ENCODE measurements around the gene MAP3K3.
A peak's percentile ranks its signal among the peaks of the same experiment; 100 is the strongest.

The MAP3K3 gene

DNA sequence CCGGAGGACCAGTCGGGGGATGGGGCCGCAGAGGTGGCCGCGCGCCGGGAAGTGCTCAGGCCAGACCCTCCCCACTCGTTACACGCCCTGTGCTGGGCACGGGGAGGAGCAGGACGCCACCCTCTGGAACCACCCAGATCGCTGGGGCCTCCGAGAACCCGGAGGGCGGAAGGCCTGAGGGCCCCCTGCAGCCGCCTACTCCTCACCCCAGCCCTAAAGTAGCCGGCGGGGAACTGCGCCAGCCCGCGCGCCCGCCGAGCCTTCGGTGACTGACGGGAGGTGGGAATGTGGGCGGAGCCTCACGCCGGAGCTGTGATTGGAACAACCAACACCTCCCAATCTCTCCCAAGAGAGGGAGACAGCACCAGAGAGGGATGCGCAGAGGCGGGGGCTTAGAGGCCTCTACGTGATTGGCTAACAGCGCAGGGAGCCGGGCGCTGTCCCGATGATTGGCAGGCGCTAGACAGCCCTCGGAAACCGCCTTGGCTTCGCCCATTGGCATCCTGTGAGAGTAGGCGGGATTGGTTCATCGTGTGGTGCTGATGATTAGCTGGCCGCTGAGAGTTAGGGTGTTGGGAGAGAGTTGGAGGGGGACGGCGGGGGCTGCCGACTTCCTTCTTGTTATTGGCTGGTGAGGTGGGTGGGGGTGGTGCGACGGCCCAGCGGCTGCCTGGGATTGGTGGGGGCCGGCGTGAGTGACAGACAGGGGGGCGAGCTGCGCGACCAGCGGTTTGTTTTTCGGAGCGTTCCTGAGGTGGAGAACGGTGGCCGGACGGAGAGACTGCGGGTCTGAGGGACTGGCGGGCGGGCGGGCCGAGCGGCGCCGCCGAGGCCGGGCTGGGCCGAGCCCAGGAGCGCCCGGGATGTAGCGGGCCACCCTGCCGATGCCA is at the start of gene MAP3K3:
TSS of gene MAP3K3 (plus strand) at position 734 of the 890 bp plus-strand sequence. CDS start 343 bp downstream, outside the sequence.
- DNase-seq: peak; percentile 96 to 97

DNA sequence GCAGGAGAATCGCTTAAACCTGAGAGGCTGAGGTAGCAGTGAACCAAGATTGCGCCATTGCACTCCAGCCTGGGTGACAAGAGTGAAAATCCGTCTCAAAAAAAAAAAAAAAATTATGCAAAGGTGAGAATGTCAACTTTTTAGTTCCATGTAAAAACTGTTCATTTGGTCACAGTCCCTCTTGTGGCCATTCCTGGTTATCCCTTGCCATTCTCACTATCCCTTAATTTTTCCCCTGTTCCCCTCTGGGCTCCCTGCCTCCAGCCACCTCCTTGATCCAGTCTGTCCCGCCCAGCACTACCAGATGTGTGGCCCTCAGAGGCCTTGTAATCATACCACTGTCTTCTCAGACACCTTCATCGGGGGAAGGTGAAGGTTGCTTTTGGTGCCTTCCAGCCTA is 48.6 kb upstream of the MAP3K3 start:
- no peak for DNase-seq

DNA sequence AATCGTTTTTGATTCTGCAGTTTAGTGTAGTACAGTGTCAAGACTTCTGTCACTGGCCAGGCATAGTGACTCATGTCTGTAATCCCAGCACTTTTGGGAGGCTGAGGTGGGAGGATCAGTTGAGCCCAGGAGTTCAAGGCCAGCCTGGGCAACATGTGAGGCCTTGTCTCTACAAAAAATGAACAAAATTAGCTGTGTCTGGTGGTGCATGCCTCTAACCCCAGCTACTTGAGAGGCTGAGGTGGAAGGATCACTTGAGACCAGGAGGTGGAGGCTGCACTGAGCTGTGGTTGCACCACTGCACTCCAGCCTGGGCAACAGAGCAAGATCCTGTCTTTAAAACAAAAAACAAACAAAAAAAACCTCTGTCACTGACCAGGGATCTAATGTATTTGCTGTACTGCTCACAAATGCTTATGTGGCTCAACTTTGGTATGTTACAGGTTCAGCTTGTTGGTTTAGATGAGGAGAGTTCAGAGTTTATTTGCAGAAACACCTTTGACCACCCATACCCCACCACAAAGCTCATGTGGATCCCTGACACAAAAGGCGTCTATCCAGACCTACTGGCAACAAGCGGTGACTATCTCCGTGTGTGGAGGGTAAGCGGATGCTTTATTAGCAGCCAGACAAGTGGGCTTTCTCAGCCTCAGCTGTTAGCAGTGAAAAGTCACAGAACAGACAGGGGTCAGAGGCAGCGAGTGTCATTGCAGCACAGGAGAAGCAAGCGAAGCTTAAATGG is 44.0 kb upstream of the MAP3K3 start:
- DNase-seq: no peak

DNA sequence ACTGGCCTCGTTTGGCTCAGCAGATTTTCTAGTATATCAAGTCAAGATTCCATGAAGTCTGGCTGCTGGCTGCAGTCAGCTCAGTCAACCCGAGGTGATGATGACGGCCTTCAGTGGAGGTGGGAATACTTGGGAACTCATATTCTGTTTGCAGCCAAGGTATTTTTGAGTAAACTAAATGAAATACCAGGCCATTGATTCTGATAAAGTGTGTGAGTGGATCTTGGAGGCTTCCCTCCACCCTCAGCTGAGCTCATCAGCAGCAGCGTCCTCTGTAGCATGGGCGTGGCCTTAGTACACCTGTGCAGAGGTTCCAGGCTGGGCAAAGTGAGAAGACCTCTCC is 43.5 kb upstream of the MAP3K3 start:
- DNase-seq: no peak

DNA sequence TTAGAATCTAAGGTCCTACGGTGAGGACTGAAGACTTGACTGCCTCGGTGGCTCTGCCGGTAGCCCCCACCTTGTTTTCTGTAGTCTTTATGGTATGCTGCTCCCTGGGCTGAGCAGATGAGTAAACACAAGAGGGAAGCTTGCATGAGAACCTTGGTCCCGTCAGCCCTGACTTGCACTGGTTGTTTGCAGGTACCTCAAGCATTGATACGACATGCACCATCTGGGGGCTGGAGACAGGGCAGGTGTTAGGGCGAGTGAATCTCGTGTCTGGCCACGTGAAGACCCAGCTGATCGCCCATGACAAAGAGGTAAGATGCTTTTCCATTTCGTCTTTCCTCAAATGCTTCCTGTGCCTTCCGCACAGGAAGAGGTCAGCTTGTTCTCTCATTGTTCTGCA is 42.6 kb upstream of the MAP3K3 start:
- no peak for DNase-seq

DNA sequence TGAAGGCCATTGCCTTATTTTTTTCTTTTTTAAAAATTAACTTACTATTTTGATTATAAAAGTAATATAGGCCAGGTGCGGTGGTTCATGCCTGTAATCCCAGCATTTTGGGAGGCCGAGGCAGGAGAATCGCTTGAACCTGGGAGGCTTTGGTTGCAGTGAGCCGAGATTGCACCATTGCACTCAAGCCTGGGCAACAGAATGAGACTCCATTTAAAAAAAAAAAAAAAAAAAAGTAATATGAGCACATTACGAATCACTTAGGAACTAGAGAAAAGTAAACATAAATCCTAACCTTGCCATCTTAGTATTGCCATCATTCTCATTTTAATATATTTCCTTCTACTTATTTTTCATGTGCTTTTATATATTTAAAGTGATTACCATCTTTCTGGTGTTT is 34.4 kb upstream of the MAP3K3 start:
- no peak for DNase-seq

DNA sequence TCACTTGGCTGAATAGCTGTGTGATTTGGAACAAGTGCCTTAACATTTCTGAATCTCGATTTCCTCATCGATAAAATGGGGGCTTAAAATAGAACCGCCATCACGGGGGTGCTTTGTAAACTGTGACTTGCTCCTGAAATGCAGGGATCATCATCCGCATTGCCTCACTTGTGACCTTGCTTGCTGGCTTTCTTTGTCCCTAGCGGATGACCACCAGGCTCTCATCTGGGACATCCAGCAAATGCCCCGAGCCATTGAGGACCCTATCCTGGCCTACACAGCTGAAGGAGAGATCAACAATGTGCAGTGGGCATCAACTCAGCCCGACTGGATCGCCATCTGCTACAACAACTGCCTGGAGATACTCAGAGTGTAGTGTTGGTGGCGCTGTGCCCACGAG is 33.4 kb upstream of the MAP3K3 start:
- DNase-seq: no peak

DNA sequence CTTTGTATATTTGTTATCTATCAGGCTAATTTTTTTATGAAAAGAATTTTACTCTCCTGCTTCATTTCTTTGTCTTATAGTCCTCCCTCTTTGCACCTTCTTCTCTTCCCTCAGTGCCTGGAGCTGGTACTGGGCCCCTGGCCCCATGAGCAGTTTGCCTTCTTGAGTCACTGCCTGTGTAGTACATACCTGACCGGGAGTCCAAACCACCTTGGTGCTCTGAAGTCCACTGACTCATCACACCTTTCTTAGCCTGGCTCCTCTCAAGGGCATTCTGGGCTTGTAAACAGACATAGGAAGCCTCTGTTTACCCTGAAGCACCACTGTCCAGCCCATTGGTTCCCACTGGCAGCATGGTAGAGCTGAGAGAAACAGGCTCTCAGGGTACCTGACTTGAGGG is 32.6 kb upstream of the MAP3K3 start:
- DNase-seq: no peak

DNA sequence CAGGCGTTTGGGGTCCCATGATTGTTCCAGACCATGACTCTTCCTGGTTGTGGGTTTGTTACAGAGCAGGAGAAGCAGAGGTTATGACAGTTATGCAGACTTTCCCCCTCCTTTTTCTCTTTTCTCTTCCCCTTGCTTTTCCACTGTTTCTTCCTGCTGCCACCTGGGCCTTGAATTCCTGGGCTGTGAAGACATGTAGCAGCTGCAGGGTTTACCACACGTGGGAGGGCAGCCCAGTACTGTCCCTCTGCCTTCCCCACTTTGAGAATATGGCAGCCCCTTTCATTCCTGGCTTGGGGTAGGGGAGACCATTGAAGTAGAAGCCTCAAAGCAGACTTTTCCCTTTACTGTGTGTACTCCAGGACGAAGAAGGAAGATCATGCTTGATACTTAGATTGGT is 29.4 kb upstream of the MAP3K3 start:
- no peak for DNase-seq

DNA sequence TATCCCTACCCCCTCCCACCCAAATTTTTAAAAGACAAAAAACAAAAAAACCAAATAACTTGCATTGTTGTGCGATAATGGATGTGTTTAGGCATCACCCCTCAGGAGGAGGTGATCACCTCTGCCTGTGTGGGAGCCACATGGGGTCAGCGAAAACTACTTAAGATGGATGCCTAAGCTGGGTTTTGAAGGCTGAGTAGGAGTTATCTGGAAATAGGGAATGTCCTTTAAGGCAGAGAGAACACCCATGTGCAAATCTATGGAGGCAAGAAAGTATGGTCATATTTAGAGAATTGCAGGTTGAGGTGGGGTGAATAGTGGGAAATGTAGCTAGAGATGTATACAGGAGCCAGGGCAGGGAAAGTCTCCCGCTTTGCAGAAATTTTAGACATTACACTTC is 27.1 kb upstream of the MAP3K3 start:
- no peak for DNase-seq

DNA sequence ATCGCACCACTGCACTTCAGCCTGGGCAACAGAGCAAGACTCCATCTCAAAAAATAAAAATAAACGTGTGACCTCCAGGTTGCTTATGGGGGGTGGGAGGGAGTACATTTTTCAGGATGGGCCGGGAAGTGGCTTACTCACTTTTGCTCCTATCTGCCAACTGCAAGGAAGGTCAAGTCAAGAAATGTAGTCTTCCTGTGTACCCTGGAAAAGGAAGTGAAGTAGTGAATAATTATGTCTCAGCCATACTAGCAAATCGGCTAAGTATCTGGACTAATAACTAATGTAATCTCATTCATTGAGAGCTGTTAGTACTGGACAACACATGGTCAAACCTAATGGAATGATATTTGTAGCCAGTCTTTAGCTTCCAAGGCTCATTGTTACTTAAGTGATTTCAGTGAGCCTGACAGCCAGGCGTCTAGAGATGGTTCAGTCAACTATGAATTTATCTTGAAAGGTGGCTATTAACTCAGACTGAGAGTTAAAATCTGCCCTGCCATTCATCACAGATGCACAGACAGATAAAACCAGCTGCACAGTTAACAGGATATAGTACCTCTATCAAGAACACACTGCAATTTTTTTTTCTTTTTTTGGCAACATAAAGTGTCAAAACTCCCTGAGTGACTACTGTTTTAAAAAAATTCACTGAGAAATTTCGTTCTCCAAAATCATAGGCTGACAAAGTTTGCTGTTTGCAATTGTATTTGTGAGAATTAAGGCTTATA is 25.2 kb upstream of the MAP3K3 start:
- no peak for DNase-seq

DNA sequence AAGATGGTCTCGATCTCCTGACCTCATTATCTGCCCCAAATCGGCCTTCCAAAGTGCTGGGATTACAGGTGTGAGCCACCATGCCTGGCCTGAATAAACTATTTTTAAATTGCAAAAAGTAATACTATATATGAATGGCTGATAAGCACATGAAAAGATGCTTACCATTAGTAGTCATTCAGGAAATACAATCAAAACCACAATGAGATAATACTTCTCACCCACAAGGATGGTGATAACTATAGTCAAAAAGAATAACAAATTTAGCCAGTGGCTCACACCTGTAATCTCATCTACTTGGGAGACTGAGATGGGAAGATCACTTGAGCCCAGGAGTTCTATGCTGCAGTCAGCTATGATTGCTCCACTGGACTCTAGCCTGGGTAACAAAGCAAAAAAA is 23.9 kb upstream of the MAP3K3 start:
- no peak for DNase-seq

DNA sequence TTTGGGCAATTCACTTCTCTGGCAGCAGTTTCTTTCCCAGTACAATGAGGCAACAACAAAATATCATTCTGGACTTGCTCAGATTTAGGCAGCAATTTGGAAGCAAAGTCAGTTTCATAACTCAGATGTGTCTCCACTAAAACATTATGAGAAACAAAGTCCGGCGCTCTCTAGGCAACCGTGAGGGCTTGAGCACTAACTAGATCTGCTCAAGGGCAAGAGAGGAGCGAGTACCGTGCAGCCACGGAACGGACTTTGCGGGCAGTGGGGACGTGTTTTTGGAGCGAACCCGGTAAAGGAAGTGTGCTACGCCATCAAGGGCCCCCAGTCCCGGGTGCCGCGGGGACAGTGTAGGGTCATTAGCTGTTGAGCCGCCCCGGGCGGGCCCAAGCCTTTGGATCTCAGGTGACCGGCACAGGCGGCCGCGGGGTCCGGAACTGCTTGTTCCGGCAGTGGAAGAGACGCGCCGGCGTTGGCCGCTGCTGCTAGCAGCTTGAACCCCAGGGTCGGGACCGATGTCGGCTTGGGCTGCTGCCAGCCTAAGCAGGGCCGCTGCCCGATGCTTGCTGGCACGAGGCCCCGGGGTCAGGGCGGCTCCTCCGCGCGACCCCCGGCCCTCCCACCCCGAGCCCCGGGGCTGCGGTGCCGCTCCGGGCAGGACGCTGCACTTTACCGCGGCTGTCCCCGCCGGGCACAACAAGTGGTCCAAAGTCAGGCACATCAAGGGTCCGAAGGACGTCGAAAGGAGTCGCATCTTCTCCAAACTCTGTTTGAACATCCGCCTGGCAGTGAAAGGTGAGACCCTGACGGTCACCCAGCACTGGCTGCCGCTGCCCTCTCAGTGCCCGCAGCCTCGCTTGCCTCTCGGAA is 21.4 kb upstream of the MAP3K3 start, which contains the start of gene TACO1:
TSS of gene TACO1 (plus strand) at position 327 of the 870 bp plus-strand sequence. CDS start at position 516, 189 bp downstream.
- peak; percentile 73 to 76 for DNase-seq

DNA sequence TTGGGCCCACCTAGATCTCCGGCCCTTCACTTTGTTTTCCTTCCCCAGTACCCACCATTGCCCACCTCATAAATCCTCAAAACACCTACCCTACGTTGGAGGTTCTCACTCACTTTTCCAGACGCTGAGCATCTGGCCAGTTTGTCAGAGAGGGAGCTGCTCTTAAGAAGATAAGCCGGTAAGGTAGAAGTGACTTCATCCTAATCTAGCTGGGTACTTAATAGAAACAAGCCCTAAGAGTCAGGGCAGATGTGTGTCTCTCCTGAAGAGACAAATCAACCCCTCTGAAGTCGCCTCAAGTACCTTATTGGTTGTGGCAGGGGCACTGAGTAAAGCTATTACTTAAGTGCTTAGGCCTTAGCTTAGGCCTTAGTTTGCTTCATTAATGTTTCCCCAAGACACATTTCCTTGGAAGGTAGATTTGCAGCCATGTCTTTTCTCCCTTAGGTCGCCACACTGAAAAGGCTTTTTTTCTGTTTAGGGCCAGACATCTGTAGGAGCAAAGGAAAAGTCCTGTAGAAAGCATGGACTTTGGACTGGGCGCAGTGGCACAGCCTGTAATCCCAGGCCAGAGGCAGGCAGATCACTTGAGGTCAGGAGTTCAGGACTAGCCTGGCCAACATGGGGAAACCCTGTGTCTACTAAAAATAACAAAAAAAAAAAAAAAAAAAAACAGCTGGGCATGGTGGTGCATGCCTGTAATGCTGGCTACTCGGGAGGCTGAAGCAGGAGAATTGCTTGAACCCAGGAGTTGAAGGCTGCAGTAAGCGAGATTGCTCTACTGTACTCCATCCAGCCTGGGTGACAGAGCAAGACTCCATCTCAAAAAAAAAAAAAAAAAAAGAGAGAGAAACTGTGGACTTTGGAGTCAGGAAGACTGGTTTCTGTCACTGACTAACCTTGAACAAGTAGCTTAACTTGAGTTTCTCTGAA is 20.5 kb upstream of the MAP3K3 start:
- no peak for DNase-seq

DNA sequence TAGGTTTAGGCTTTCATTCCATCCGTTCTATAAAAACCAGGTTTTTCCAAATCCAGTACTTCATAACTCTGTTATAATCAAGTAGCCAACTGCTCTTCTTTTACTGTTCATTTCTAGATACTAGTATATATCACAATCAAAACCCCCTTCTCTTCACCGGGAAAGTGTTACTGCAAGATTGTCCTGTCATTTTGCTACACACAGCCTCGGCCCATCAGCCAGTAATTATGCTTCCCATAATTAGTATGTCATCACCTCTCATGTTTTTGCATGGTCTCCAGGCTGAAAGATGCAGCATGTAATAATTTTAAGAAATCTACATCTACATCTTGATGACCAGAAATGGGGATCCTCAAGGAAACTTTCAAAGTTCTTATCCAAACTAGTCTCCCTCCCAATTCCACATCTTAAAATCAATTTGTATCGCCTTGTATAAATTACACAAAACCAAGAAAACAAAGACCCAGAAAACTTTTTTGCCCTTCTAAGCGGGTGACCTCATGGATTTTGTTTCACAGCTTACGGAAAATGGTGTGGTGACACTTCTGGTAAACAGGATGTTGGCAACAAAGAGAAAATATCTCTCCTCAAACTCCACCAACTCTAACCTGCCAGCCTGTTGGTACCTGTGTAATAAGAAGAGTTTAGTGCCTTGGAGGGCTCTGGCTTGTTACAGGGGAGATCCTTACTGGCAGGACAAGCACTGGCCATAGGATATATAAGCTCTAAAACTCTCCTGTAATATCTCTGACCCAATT is 12.2 kb upstream of the MAP3K3 start:
- DNase-seq: peak; percentile 12 to 25

DNA sequence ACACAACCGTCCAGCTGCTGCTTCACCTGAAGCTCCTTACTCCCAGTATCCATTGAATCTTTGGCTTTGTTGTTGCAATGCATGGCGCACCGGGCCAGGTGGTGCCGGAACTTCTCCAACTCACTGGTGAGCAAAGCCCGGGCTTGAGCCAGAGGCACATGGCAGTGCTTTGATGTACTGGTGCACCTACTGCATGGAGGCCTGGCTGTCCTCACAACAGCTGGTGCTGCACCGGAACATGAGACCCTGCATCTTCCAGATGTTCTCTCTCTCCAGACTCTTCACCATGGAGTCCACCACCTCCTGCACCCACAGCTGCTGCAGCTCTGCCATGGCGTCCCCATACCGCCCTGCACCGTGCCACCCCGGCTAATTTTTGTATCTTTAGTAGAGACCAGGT is 11.4 kb upstream of the MAP3K3 start:
- no peak for DNase-seq

DNA sequence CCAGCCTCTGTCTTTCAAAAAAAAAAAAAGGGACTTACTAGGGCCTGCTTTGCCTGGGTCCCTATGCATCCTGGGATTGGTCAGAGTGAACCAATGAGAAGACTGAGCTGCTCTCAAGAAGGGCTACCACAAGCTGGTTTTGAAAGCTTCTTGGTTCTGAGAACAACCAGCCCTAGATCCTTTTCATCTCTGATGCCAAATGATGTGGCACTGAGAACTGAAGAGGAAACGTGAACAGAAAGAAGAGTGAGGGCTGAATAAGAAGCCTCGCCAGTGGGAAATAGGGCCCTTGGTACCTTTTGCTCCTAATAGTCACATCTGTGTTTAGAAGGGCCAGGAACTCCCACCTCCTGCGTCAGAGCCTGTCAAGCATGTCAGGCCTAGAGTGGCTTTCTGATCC is 10.9 kb upstream of the MAP3K3 start:
- no peak for DNase-seq

DNA sequence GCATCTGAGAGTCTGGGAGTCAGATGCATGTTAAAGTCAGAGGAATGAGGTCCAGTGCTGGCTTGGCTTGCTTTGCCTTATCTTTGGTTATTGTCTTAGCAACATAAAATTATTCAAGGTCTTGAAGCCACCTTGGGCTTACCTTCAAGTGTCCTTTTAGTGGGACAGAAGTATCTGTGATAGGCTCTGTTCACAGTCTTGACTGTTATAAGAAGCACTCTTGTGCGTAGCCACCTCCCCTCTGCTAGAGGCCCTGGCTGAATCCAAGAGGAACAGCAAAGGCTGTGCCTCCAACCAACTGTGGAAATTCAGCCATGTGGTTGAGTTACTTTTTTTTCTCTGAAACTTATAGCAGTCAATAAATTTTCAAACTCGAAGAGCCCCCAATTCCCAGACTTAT is 8.6 kb upstream of the MAP3K3 start:
- DNase-seq: no peak

DNA sequence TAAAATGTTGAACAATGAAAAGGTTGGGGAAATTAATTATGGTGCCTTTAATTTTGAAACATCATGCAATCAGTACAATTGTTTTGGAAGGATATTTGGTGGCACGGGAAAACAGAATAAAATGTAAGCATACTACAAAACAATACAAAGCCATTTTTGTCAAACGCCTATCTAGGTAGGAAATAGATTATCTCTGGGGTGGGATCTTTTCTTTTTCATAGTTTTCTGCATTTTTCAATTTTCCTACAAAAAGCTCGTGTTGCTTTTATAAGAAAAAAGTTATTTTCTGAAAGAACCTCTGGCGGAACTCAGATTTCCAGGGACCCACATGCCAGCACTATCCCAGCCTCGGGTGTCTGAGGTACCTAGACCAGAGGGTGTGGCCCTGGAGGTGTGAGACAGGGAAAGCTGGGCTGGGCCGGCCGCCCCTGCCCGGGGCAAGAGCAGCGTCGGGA is 961 bp upstream of the MAP3K3 start:
- no peak for DNase-seq
